Peyer's patch (tissue), 4 donors: ENCODE measurements around the gene IMMP2L. TPM values are rescaled to one million over a fixed set of nuclear protein-coding genes. Genes with fewer than 3 reads are reported as not detected.

Experiments
- DNase-seq, 3 donors: peaks; one replicate each; pipeline ENCODE4 v3.0.0-alpha.2; 2017 to 2019
- H3K27ac ChIP-seq, 4 donors: fragments of 200-600 bp; sonication (generic); one replicate each; pipeline ENCODE4 v1.5.1; 2016 to 2019
- H3K27me3 ChIP-seq, 2 donors: fragments of 200-600 bp; sonication (generic); one replicate each; pipeline ENCODE4 v1.5.1; 2019
- H3K36me3 ChIP-seq, 3 donors: fragments of 200-600 bp; sonication (generic); one replicate each; pipeline ENCODE4 v1.5.1; 2016 to 2019
- H3K4me1 ChIP-seq, 4 donors: fragments of 200-600 bp; sonication (generic); one replicate each; pipeline ENCODE4 v1.5.1; 2016 to 2019
- H3K4me3 ChIP-seq, 4 donors: fragments of 200-600 bp; sonication (generic); 1 replicate in 3 of 4; 2 replicates in 1 of 4; pipeline ENCODE4 v1.5.1; 2016 to 2019; ENCODE audit warnings: mild to moderate bottlenecking in 1 of 4
- H3K9me3 ChIP-seq, 4 donors: fragments of 200-600 bp; sonication (generic); one replicate each; pipeline ENCODE4 v1.5.1; 2016 to 2019; ENCODE audit warnings: mild to moderate bottlenecking in 1 of 4
- CTCF ChIP-seq, 6 experiments: fragments of 450-650 bp in 4 of 6; fragments of 200-600 bp in 2 of 6; sonication (generic) in 1 of 6; IDR thresholded peaks; one replicate each; pipeline ENCODE4 v1.5.1; 2017 to 2019; ENCODE audit warnings: antibody characterized with exemption in 6 of 6, mild to moderate bottlenecking in 3 of 6, moderate library complexity in 1 of 6
- POLR2A ChIP-seq, 2 donors: fragments of 450-650 bp; IDR thresholded peaks; one replicate each; pipeline ENCODE4 v1.5.1; 2017; ENCODE audit warnings: antibody characterized with exemption in 2 of 2, mild to moderate bottlenecking in 2 of 2, moderate library complexity in 2 of 2
- total RNA-seq, 4 donors: library from RNA; depleted of rRNA; stranded (reverse); fragments of >200 nt; gene quantifications; one replicate each; pipeline ENCODE4 v1.1.0, GENCODE V29; 2016

The IMMP2L gene
- total RNA-seq, 4 donors from 2014 or later: 5.1 to 16.5 (median 10.9) TPM

DNA sequence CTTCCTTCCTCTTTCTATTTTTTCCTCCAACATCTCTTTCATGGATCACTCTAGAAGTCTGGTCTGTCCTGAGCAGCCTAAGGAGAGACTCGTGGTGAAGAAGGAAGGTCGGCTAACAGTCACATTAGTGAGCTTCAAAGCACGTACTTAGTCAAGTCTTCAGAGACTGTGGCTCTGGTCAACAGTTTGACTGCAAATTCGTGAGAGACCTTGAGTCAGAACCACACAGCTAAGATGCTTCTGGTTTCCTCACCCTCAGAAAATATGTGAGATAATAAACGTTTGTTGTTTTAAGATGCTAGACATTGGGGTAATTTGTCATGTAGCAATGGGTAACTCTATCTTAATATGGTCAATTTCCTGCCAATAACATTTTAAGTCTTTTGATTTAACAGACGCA, 597.5 kb downstream of the IMMP2L start:
- Histone ChIP-seq H3K4me3 (no peak overlapping the region), H3K27ac (no peak overlapping the region), H3K9me3 (no peaks in the 10 kb centered on the region), H3K4me1 (no peaks in the 10 kb centered on the region), H3K36me3 (no peaks in the 10 kb centered on the region), H3K27me3 (no peaks in the 10 kb centered on the region)
- DNase-seq: no peak
- TF ChIP-seq CTCF (IDR thresholded peaks at IDR 0.05) (no peak), POLR2A (IDR thresholded peaks at IDR 0.05) (no peak)

GRCh38 chr7:110962826-110963225, 599.5 kb downstream of the IMMP2L start:
- H3K4me1 ChIP-seq: no peaks in the 10 kb centered on the region
- H3K4me3 ChIP-seq: no peak overlapping the region
- no peaks in the 10 kb centered on the region for H3K27me3 ChIP-seq
- no peak overlapping the region for H3K27ac ChIP-seq
- no peak for DNase-seq
- TF ChIP-seq CTCF (IDR thresholded peaks at IDR 0.05) (no peak), POLR2A (IDR thresholded peaks at IDR 0.05) (no peak)
- H3K9me3 ChIP-seq: no peaks in the 10 kb centered on the region
- H3K36me3 ChIP-seq: no peaks in the 10 kb centered on the region

DNA sequence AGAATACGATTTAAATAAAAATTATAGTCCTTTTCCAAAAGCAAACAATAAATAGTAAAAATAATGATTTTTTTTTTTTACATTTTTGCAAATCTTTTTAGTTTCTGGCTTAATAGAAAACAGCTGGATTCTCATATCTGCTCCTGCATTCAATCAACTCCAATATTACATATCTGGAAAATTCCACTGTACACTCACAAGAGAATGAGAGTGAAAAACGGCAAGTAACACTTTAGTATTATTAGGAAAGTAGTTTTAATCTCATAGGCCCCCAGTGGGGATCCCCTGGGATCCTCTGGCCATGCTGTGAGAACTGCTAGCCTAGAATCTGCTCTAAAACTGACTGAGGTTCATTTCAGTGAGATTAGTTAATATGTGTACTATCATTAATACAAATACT, 599.9 kb downstream of the IMMP2L start:
- H3K9me3 ChIP-seq: no peaks in the 10 kb centered on the region
- no peak for DNase-seq
- no peaks in the 10 kb centered on the region for H3K36me3 ChIP-seq
- no peak overlapping the region for H3K27ac ChIP-seq
- no peaks in the 10 kb centered on the region for H3K4me1 ChIP-seq
- no peaks in the 10 kb centered on the region for H3K27me3 ChIP-seq
- H3K4me3 ChIP-seq: no peak overlapping the region
- TF ChIP-seq CTCF (IDR thresholded peaks at IDR 0.05) (no peak), POLR2A (IDR thresholded peaks at IDR 0.05) (no peak)

DNA sequence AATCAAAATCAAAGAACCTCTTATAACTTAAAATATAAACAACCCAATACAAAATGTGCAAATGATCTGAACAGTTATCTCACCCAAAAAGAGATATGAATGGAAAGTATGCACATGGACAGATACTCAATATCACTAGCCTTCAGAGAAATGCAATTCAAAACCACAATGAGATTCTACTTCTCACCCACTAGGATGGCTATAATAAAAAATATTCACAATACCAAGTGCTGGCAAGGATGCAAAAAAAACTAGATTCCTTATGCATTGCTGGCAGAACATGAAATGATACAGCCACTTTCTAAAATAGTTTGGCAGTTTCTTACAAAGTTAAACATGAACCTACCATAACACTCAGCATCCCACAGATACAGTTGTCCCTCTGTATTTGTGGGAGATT, 601.5 kb downstream of the IMMP2L start:
- H3K4me3 ChIP-seq: no peak overlapping the region
- no peak for DNase-seq

GRCh38 chr7:110948280-110948679, 614.0 kb downstream of the IMMP2L start:
- no peaks in the 10 kb centered on the region for H3K36me3 ChIP-seq
- H3K27ac ChIP-seq: no peak overlapping the region
- H3K9me3 ChIP-seq: no peaks in the 10 kb centered on the region
- no peaks in the 10 kb centered on the region for H3K4me1 ChIP-seq
- no peak overlapping the region for H3K4me3 ChIP-seq
- DNase-seq: no peak
- TF ChIP-seq POLR2A (IDR thresholded peaks at IDR 0.05) (no peak), CTCF (IDR thresholded peaks at IDR 0.05) (no peak)
- H3K27me3 ChIP-seq: no peaks in the 10 kb centered on the region

More for the DNA sequence above, 601.5 kb downstream of the IMMP2L start:
- H3K4me1 ChIP-seq: no peaks in the 10 kb centered on the region
- no peaks in the 10 kb centered on the region for H3K9me3 ChIP-seq
- no peaks in the 10 kb centered on the region for H3K36me3 ChIP-seq
- TF ChIP-seq CTCF (IDR thresholded peaks at IDR 0.05) (no peak), POLR2A (IDR thresholded peaks at IDR 0.05) (no peak)
- no peak overlapping the region for H3K27ac ChIP-seq
- H3K27me3 ChIP-seq: no peaks in the 10 kb centered on the region

GRCh38 chr7:110947408-110947807, 614.9 kb downstream of the IMMP2L start:
- H3K4me3 ChIP-seq: no peak overlapping the region
- TF ChIP-seq POLR2A (IDR thresholded peaks at IDR 0.05) (no peak), CTCF (IDR thresholded peaks at IDR 0.05) (no peak)
- no peaks in the 10 kb centered on the region for H3K9me3 ChIP-seq
- H3K36me3 ChIP-seq: no peaks in the 10 kb centered on the region
- no peaks in the 10 kb centered on the region for H3K27me3 ChIP-seq
- H3K4me1 ChIP-seq: no peaks in the 10 kb centered on the region
- no peak overlapping the region for H3K27ac ChIP-seq
- no peak for DNase-seq
